ENCODE results near the gene OR8D2.

The OR8D2 gene, protein sequence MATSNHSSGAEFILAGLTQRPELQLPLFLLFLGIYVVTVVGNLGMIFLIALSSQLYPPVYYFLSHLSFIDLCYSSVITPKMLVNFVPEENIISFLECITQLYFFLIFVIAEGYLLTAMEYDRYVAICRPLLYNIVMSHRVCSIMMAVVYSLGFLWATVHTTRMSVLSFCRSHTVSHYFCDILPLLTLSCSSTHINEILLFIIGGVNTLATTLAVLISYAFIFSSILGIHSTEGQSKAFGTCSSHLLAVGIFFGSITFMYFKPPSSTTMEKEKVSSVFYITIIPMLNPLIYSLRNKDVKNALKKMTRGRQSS

DNA sequence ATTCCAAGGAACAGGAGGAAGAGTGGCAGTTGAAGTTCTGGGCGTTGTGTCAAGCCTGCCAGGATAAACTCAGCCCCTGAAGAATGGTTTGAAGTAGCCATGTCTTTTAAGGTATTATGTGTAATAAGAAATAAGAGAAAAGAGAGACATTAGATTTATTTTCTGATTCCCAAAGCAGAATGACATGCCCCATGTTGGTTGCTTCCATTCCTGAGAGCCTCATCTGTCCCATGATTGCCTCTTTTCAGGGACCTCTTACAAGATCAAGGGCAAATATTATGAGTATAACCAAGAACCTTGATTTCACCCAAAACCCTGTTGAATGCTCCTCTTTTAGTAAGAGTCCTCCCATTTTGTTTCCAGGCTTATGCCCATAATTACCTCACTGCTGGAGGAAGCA is at the start of gene OR8D2:
TSS of gene OR8D2 (minus strand) at position 101 of the 400 bp plus-strand sequence. CDS start at position 101, 0 bp downstream.
- DNase-seq: no peak

DNA sequence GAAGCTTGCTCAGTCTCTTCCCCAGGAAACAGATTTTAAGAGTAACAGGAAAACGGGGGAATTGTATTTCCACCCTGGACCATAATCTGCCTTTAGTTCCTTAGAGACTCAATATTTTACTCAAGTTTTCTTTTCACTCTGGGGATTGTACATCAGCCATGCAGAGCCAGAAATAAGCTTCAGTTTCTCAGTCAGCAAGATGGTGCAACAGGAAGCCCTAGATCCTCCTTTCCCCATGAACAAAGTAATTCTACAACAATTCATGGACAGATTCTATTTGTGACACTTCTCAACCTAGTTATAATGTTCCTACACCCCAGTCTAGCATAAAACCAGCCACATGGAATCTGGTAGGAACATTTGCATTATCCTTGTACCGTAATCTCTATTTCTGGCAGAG is 39.6 kb upstream of the OR8D2 start:
- DNase-seq: no peak

- DNase-seq: no peak
These were observed 26.4 kb upstream of the OR8D2 start for GRCh38 chr11:124346311-124346955.

DNA sequence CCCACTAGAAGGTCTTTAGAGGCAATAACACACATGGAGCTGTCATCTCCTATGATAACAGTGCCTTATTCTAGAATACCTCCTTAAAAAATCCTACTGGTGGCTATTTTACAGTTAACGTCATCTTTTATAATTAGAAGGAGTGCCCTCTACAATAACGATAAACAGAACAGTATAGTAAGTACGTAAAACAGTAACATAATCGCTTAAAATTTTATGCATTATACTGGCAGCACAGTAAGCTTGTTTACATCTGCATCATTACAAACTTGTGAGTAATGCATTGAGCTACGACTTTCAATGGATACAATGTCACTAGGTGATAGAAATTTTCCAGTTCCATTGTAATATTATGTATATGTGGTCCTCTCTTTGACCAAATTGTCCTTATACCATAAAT is 24.3 kb upstream of the OR8D2 start:
- no peak for DNase-seq

- DNase-seq: no peak
These were observed 20.1 kb upstream of the OR8D2 start for GRCh38 chr11:124340142-124340447.

- DNase-seq: no peak
These were observed 19.6 kb upstream of the OR8D2 start for GRCh38 chr11:124339396-124340141.

GRCh38 chr11:124331873-124332272 is 11.9 kb upstream of the OR8D2 start:
- DNase-seq: no peak

DNA sequence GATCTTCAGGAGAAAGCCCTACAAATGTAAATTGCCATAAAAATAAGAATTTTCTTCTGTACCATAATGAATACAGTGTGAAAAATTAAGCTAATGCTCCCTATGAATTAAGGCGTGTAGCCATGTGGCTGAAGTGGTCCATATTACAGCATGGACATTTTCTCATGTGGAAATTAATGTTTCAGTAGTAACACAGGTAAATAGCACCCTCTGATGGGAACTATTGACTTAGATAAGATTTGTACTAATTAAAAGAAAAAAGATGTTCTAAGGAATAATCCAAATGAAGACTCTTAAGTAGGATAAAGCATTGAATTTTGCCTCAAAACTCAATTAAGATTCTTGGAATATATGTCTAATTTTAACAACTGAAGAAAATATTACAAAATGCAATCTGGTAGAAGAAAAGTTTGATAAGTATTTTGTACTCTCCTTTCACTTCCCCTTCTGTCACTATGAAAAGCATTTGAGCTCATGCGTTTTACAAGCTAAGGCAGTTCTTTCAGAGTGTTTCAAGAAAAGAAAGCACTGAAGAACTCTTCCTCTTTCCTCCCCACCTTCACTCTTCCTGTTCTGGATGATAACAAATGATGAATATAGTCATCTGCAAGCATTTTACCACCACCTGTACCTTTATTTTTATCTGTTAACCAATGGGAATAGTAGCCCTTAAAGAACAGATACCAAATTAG is 9.9 kb upstream of the OR8D2 start:
- no peak for DNase-seq

DNA sequence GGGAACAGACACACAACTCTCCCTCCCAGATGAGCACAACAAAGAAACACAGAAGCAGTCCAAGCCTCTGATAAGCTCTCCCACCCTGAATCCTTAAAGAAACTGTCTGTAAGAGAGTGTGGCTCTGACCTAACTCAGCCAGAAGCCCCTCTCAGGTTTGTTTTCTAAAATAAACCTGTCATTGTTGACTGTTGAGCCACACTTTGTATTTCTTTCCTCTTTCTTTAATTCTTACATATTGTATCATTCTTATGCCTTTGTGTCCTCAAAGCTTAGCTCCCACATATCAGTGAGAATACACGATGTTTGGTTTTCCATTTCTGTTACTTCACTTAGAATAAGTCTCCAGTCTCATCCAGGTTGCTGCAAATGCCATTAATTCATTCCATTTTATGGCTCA is 7.8 kb upstream of the OR8D2 start:
- no peak for DNase-seq

DNA sequence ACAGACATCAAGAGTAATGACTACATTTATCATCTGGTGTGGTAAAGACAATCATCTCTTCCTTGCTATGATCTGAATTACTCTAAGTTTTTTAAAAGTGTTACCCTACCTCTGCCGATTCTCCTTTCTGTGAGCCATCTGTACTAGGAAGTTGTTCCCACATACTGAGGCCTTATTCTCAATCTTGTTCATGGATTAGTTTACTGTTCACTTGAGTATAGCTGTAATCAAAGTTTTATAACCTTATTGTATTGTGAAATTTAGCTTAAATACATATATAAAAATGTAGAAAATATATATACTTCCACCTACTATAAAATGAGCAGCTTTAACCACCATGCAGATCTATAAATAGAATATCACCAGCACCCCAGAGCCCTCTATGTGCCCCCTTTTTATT is 2.4 kb upstream of the OR8D2 start:
- DNase-seq: no peak

DNA sequence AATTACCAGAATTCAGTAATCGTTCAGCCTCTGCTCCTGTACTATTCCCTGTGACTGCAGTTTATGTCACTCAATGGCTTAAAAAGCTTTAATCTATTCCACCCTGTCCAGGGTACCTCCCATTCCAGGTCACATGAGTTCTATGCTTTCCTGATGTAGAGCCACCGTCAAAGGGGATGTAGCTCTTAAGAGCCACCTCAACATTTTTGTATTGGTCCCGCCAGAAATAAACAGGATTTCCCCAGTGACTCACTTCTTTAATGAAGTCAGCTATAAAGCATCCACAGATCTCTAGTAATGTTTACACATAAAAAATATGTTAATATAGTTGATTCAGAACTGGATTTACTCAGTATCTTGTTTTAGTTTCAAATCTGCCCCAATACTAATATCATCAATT is 4.9 kb downstream of the OR8D2 start:
- DNase-seq: no peak

DNA sequence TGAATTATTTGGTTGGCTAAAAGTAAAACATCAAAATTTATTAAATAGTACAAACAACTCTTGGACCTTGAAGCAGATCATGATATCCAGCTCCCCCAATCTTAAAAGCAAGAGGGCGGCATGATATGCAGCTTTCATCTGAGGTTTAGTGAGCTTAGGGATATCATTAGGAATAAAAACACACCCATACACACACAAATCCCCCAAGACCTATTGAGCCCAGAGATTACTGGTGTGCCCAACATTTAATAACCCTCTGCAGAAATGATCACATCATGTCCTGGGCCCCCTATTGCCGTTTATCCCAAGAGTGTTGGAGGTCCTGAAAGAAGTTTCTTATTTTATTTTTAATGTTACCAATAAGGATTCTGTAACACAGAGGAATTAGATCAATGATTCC is 6.1 kb downstream of the OR8D2 start, which contains the start of gene OR8D1:
TSS of gene OR8D1 (minus strand) at position 101 of the 400 bp plus-strand sequence. CDS start 3,183 bp downstream, outside the sequence.
- no peak for DNase-seq

- DNase-seq: no peak
These were observed 6.9 kb downstream of the OR8D2 start for GRCh38 chr11:124313131-124313530.

DNA sequence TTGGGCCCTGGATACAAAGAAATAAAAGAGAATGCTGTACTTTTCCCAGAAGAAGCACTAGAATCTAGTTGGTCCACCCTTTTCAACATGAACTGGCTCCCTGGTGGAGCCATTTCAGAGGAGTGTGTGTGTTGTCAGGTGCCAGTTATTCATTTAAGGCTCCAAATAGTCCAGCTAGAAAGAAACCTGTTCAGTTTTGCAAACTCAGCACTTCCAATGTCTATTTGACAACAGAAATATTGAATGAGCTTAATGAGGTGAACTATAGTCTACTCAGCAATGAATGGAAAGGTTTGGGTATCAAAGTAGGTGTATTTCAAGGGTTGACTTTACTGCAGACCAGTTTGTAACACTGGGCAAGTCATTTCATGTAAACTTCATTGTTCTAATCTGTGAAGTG is 8.3 kb downstream of the OR8D2 start:
- no peak for DNase-seq

DNA sequence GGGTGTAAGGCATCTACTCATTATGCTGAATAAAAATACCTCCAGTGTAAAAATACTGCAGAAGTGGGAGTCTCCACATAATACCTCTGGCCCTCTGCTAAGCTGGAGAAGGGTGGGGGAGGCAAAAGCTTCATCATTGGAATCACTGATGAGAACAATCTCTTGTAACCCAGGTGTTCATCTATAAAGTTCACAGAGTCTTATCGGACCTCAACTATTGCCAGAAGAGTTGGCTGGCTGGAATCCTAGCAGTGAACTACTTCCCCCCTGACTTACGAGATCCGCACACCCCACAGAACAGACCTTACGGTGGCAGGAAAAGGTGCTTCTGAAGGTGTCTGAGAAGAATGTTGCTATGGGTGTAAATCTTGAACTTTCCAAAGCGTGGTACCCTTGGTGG is 8.7 kb downstream of the OR8D2 start:
- no peak for DNase-seq

GRCh38 chr11:124310721-124311120 is 9.3 kb downstream of the OR8D2 start:
- no peak for DNase-seq

DNA sequence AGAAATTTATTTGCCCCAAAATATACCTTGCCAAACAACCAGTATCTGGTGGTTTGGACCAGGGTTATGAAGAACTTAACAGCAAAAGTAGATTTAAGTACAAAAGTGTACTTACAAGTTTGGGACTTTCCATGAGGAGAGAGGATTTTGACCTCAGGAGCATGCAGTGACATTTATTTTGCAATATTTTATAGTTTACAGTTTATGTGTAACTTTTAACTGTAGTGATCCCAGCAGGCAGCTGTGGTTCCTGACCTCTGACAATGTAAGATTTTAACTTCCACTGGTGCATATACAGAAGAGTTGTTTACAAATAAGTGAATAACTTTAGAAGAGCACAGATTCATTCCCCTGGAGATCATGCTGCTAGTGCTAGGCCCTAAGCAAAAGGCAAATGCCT is 12.9 kb downstream of the OR8D2 start:
- DNase-seq: no peak

GRCh38 chr11:124302347-124303125 is 17.5 kb downstream of the OR8D2 start:
- DNase-seq: no peak

DNA sequence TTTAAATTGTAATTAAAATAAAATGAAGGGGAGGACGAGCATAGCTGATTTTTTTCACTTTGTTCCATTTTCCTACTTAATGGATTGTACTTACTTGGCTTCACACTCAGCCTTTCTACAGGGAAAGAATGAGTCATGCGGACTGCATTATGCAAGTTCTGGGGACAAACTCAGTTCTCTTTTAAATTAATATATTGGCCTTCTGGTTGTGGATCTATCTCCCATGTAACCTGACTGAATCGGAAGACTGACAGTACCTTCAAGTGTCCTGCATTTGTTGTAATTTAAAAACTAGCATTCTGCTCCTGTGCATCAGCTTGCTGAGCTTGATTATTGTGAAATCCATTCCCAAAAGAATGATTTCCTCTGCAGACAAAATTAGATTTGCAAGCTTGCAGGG is 18.4 kb downstream of the OR8D2 start:
- no peak for DNase-seq

DNA sequence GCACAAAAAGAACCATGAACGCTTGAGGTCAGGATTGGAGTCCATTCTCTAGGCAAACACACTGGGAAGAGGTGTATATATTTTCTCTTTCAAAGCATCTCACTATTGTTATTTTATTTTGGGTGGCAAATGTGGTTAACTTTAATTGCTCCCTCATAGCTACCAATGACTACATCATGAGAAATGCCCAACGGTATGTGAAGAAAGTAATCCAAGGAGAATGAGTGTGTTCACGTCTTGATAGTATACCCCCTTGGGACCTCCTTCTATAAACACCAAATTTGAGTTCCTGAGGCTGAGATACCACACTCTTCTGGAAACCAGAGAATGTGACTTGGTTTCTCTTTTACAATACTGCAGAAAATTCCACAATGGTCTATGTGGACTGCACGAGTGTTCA is 22.1 kb downstream of the OR8D2 start:
- no peak for DNase-seq

- DNase-seq: no peak
These were observed 24.0 kb downstream of the OR8D2 start for GRCh38 chr11:124296016-124296415.

DNA sequence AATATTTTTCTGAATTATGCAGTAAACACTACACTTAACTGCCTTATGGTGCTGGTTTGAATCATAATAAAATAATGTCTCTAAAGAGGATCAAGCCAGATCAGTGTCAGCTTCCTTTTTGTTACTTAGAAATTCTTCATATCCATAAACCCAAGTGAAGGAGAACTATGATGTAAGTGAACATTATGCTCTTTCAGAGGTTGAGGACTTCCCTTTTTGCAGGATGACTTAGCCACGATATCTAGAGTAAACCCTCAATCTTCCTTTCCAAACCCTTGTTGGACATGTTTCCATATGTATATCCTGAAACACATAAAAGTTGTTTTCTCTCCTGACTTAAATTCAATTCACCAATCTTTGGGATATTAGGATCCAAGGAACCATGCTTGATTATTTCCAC is 25.3 kb downstream of the OR8D2 start:
- no peak for DNase-seq

Measured in KG1 (cell line).